Neural progenitor cell (in vitro differentiated cells): Measurements from ENCODE around the gene DAGLB.

ENCODE experiments used
- CTCF ChIP-seq: fragments of 200-600 bp; sonication (generic); IDR thresholded peaks from 2 replicates; pipeline ENCODE4 v1.5.1; 2017; ENCODE audit warnings: antibody characterized with exemption, mild to moderate bottlenecking
- EZH2 ChIP-seq: fragments of 200-600 bp; sonication (generic); IDR thresholded peaks from 2 replicates; pipeline ENCODE4 v1.6.1; 2017; ENCODE audit warnings: antibody characterized with exemption, mild to moderate bottlenecking, moderate library complexity
- EZH2phosphoT487 ChIP-seq: fragments of 200-600 bp; sonication (generic); IDR thresholded peaks from 2 replicates; pipeline ENCODE4 v1.6.1; 2017; ENCODE audit warnings: antibody characterized with exemption

DNA sequence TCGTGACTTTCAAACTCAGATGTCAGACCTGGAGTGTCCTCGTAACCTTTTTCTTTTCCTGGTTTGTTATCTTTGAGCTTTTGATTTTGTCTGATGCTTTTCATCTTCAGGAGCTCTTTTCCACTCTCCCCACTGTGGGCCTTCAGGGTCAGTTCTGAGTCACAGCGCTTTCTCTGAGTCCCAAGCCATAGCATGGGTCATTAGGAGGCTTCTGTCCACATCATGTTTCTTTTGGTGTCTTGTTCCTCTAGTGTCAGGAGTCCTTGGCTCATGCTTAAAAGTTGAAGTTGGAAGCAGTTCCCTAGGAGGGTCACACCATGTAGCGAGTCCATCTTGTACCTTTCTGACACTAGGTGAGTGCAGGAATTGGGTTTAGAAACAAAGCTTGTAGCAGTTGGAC lies 40.3 kb downstream of the DAGLB start:
- no peak for TF ChIP-seq CTCF
- TF ChIP-seq EZH2, result no peak
- TF ChIP-seq EZH2phosphoT487, result no peak
